HepG2 (cell line): Measurements from ENCODE around the gene FCER1G. TPM values are rescaled to one million over a fixed set of nuclear protein-coding genes. Genes with fewer than 3 reads are reported as not detected.

Experiments used
- ATAC-seq: fragments of 200-7000 bp; cut with Tn5 transposase; 3 replicates; pipeline ENCODE4 v1.9.1; 2020; ENCODE audit warnings: mild to moderate bottlenecking, moderate library complexity
- BruUV-seq: library from RNA; stranded (reverse); fragments of 400-500 nt; replicated peaks from 2 replicates; lab custom pipeline; 2021; lab: Mats Ljungman, UMichigan
- CTCF ChIA-PET: fragments of 300-600 bp; formaldehyde crosslinking; extraction: SDS; loops from one replicate; lab custom pipeline; 2021; ENCODE audit warnings: low total read pairs, inconsistent platforms, low intra/inter-chr PET ratio; lab: Yijun Ruan, JAX
- POLR2A ChIA-PET: fragments of 350-600 bp; sonication (Branson Sonifier 250); formaldehyde crosslinking; loops from one replicate; lab custom pipeline; 2020; ENCODE audit warnings: antibody characterized with exemption, inconsistent platforms; lab: Yijun Ruan, JAX
- DNase-seq: peaks from one replicate; pipeline ENCODE4 v3.0.0-alpha.2; 2015; ENCODE audit warnings: low spot score
- FAIRE-seq: peaks from 3 replicates; lab custom pipeline; 2011; peaks lifted over from hg19 to GRCh38; lab: Jason Lieb, UNC
- H2AFZ ChIP-seq: one replicate; pipeline ENCODE4 v1.6.1; 2011; ENCODE audit warnings: low read length, inconsistent platforms
- H3K27ac ChIP-seq: fragments of 300-600 bp; 3 replicates; pipeline ENCODE4 v1.8.0; 2011; ENCODE audit warnings: mixed run types, mild to moderate bottlenecking, mixed read lengths, low read length, inconsistent platforms; ENCODE audit not compliant: insufficient read depth; ENCODE audit errors: extremely low read length
- H3K27me3 ChIP-seq, 2 experiments: fragments of 200-600 bp in 1 of 2; 2 replicates in 1 of 2; 3 replicates in 1 of 2; pipeline versions ENCODE4 v1.6.0 to v1.8.0; 2011; ENCODE audit warnings: low read length in 2 of 2, mild to moderate bottlenecking in 2 of 2, moderate library complexity in 2 of 2, inconsistent platforms in 1 of 2; ENCODE audit not compliant: insufficient read depth in 2 of 2, control insufficient read depth in 1 of 2
- H3K36me3 ChIP-seq, 2 experiments: fragments of 200-600 bp in 1 of 2; replicated peaks in 1 of 2; 2 replicates in 1 of 2; 3 replicates in 1 of 2; pipeline versions ENCODE4 v1.5.1 to v1.8.0; 2011; ENCODE audit warnings: low read length in 2 of 2, inconsistent platforms in 1 of 2; ENCODE audit not compliant: insufficient read depth in 2 of 2, control insufficient read depth in 1 of 2
- H3K4me1 ChIP-seq: 2 replicates; pipeline ENCODE4 v1.5.1; 2012; ENCODE audit warnings: low read length, inconsistent platforms; ENCODE audit not compliant: insufficient read depth
- H3K4me2 ChIP-seq: 2 replicates; pipeline ENCODE4 v1.6.0; 2011; ENCODE audit warnings: low read depth, low read length, inconsistent platforms
- H3K4me3 ChIP-seq, 3 experiments: fragments of 200-600 bp in 1 of 3; sonication (generic), shearing (Covaris generic) in 1 of 3; replicated peaks in 1 of 3; 2 replicates each; pipeline ENCODE4 v1.5.1; 2011 to 2016; ENCODE audit warnings: low read length in 3 of 3, inconsistent platforms in 2 of 3, low read depth in 2 of 3, mild to moderate bottlenecking in 2 of 3, control low read depth in 1 of 3, mixed read lengths in 1 of 3; ENCODE audit not compliant: insufficient read depth in 1 of 3
- H3K79me2 ChIP-seq: one replicate; pipeline ENCODE4 v1.6.1; 2011; ENCODE audit warnings: low read length, inconsistent platforms; ENCODE audit not compliant: insufficient read depth
- H3K9ac ChIP-seq: 2 replicates; pipeline ENCODE4 v1.6.0; 2011; ENCODE audit warnings: mild to moderate bottlenecking, low read depth, low read length, inconsistent platforms; ENCODE audit not compliant: insufficient read depth
- H3K9me3 ChIP-seq: 2 replicates; pipeline ENCODE4 v1.5.1; 2012; ENCODE audit warnings: mild to moderate bottlenecking, low read length
- H4K20me1 ChIP-seq: 2 replicates; pipeline ENCODE4 v1.6.0; 2011; ENCODE audit warnings: inconsistent platforms, mild to moderate bottlenecking, low read length, moderate library complexity; ENCODE audit not compliant: insufficient read depth
- ARID2 ChIP-seq: sonication (generic); formaldehyde crosslinking; IDR thresholded peaks from 2 replicates; pipeline ENCODE4 v1.8.1; 2022; ENCODE audit warnings: mild to moderate bottlenecking, missing genetic modification reagents, borderline replicate concordance
- CREB1 ChIP-seq, 2 experiments: fragments of 450-650 bp in 1 of 2; IDR thresholded peaks; 2 replicates each; pipeline ENCODE4 v1.6.1; 2016 to 2017; ENCODE audit warnings: control low read depth in 1 of 2, mild to moderate bottlenecking in 1 of 2, missing compliant biosample characterization in 1 of 2, missing genetic modification characterization in 1 of 2
- ESRRA ChIP-seq: sonication (generic); formaldehyde crosslinking; IDR thresholded peaks from 2 replicates; pipeline ENCODE4 v1.5.1; 2020; ENCODE audit warnings: mild to moderate bottlenecking, low read depth, missing genetic modification reagents
- GFI1 ChIP-seq: sonication (generic); formaldehyde crosslinking; IDR thresholded peaks from 2 replicates; pipeline ENCODE4 v1.5.0; 2020; ENCODE audit warnings: missing genetic modification reagents, mild to moderate bottlenecking, borderline replicate concordance
- RCOR2 ChIP-seq: IDR thresholded peaks from 2 replicates; pipeline ENCODE4 v1.6.1; 2016; ENCODE audit warnings: missing biosample characterization, missing genetic modification reagents
- SMAD9 ChIP-seq: sonication (generic); formaldehyde crosslinking; IDR thresholded peaks from 2 replicates; pipeline ENCODE4 v1.5.1; 2020; ENCODE audit warnings: mild to moderate bottlenecking, missing genetic modification reagents
- ZNF260 ChIP-seq: sonication (generic); formaldehyde crosslinking; IDR thresholded peaks from 2 replicates; pipeline ENCODE4 v1.4.0; 2020; ENCODE audit warnings: missing genetic modification reagents, low read depth, mild to moderate bottlenecking, borderline replicate concordance
- ZNF546 ChIP-seq: sonication (generic); formaldehyde crosslinking; conservative IDR thresholded peaks from 2 replicates; pipeline ENCODE4 v1.8.1; 2023; ENCODE audit warnings: mild to moderate bottlenecking, missing genetic modification reagents
- ZNF737 ChIP-seq: sonication (generic); formaldehyde crosslinking; IDR thresholded peaks from 2 replicates; pipeline ENCODE4 v1.5.0; 2020; ENCODE audit warnings: missing genetic modification reagents, mild to moderate bottlenecking, borderline replicate concordance
- ZSCAN29 ChIP-seq: sonication (generic); formaldehyde crosslinking; conservative IDR thresholded peaks from 2 replicates; pipeline ENCODE4 v1.4.0; 2020; ENCODE audit warnings: mild to moderate bottlenecking, missing genetic modification reagents
- WGBS: methylation state at CpG from one replicate; pipeline ENCODE4 v1.1.6; 2017; ENCODE audit warnings: low lambda C conversion rate; 5-methylcytosine and 5-hydroxymethylcytosine counted together
- in situ Hi-C: cut with HindIII; loops from 2 replicates; pipeline ENCODE4 v1.10.0; 2017; ENCODE audit warnings: low pct_unique_long_range_greater_than_20kb; ENCODE audit not compliant: extremely low pct_ligation_motif_present
- intact Hi-C: fragments of 100-400 bp; cut with micrococcal nuclease; formaldehyde crosslinking; loops from one replicate; pipeline ENCODE4 v1.10.0; 2022; ENCODE audit not compliant: unreplicated experiment
- polyA plus RNA-seq, 8 experiments: library from polyadenylated mRNA; depleted of rRNA in 3 of 8; stranded (reverse) in 7 of 8; unstranded in 1 of 8; fragments of >200 nt; fragmentation: Illumina TruSeq in 4 of 8; extraction: Trizol in 4 of 8; gene quantifications; 2 replicates each; pipeline versions ENCODE4 v1.2.1 to v1.2.3, GENCODE V29; 2011 to 2016; ENCODE audit warnings: low read depth in 4 of 8, missing spikeins in 1 of 8, mixed read lengths in 1 of 8; ENCODE audit not compliant: insufficient read depth in 1 of 8
- total RNA-seq, 5 experiments: library from RNA; depleted of rRNA; stranded (reverse); fragments of >200 nt; fragmentation: Illumina TruSeq; extraction: Trizol; gene quantifications; 2 replicates each; pipeline ENCODE4 v1.2.3, GENCODE V29; 2016; ENCODE audit warnings: low read depth in 1 of 5
- TF ChIP-seq, protein P1 (sequence below): IDR thresholded peaks from 2 replicates; pipeline ENCODE4 v1.6.1; 2012; ENCODE audit warnings: low read length, improper control_type of control experiment
- TF ChIP-seq, protein P2 (sequence below): sonication (generic); formaldehyde crosslinking; IDR thresholded peaks from 2 replicates; pipeline ENCODE4 v1.8.0; 2022; ENCODE audit warnings: mild to moderate bottlenecking, missing genetic modification reagents
- TF ChIP-seq, protein P3 (sequence below): sonication (generic); formaldehyde crosslinking; IDR thresholded peaks from 2 replicates; pipeline ENCODE4 v1.4.0; 2020; ENCODE audit warnings: missing genetic modification reagents

The FCER1G gene
- total and polyA plus RNA-seq, 2 of the 13 experiments (the other 11 are each of a cell fraction or from before 2014, with no cell fraction given) = 1.3 to 6.4 TPM

DNA sequence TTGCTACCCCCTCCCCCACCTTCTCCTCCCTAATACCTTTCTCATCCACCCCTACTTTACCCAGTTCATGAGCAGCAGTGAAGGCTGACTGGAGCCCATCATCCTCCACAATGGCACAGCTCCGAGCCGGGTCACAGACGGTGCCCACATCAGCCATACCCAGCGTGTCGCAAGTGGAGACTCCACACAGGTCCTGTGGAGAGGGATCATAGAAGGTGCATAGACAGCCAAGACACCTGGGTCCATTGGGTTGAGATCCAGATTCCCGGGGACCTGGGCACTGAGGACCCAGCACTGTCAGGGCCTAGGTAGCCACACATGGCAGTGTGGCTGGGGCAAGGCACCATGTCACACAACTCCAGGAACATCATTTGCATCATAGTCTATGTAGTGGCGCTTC is 19.0 kb upstream of the FCER1G start:
- Histone ChIP-seq H3K4me2 (no peak overlapping the region), H3K9ac (no peak overlapping the region), H3K36me3 (no peaks in the 10 kb centered on the region; a peak in 1 of 5 replicates), H2AFZ (no peak overlapping the region), H3K27ac (no peak overlapping the region), H3K79me2 (no peaks in the 10 kb centered on the region), H3K9me3 (no peaks in the 10 kb centered on the region), H3K27me3 (no peaks in the 10 kb centered on the region), H3K4me3 (no peak overlapping the region), H4K20me1 (no peaks in the 10 kb centered on the region), H3K4me1 (peaks cover 63% of the 10 kb centered on the region)
- DNase-seq = no peak
- intact Hi-C loops (no loop called here), in situ Hi-C loops (loop anchor here (5.0 kb wide), 1 partner anchor 186 kb away; no protein-coding TSS in a partner anchor)
- ATAC-seq = no peak
- ChIA-PET POLR2A (interaction anchor here (3.5 kb wide), 1 partner anchor 28 kb away, joined by 44 read pairs; the partner anchor contains the start of genes APOA2 and TOMM40L), CTCF (no interaction called here)
- no TSS peak for BruUV-seq
- WGBS = 98% methylated on average over 5 of the region's 7 CpGs
- FAIRE-seq = no peak
- TF ChIP-seq CREB1 (IDR thresholded peaks at IDR 0.05) (no peak), CREB1 (CRISPR knock-in tag; IDR thresholded peaks at IDR 0.05) (no peak), ESRRA (CRISPR knock-in tag) (no peak), SMAD9 (CRISPR knock-in tag) (no peak), RCOR2 (CRISPR knock-in tag) (no peak), ZSCAN29 (CRISPR knock-in tag) (no peak), ZNF260 (CRISPR knock-in tag) (no peak), ZNF737 (no peak), ZNF546 (no peak), GFI1 (CRISPR knock-in tag) (no peak), ARID2 (CRISPR knock-in tag) (no peak)
- TF ChIP-seq, protein P1, sequence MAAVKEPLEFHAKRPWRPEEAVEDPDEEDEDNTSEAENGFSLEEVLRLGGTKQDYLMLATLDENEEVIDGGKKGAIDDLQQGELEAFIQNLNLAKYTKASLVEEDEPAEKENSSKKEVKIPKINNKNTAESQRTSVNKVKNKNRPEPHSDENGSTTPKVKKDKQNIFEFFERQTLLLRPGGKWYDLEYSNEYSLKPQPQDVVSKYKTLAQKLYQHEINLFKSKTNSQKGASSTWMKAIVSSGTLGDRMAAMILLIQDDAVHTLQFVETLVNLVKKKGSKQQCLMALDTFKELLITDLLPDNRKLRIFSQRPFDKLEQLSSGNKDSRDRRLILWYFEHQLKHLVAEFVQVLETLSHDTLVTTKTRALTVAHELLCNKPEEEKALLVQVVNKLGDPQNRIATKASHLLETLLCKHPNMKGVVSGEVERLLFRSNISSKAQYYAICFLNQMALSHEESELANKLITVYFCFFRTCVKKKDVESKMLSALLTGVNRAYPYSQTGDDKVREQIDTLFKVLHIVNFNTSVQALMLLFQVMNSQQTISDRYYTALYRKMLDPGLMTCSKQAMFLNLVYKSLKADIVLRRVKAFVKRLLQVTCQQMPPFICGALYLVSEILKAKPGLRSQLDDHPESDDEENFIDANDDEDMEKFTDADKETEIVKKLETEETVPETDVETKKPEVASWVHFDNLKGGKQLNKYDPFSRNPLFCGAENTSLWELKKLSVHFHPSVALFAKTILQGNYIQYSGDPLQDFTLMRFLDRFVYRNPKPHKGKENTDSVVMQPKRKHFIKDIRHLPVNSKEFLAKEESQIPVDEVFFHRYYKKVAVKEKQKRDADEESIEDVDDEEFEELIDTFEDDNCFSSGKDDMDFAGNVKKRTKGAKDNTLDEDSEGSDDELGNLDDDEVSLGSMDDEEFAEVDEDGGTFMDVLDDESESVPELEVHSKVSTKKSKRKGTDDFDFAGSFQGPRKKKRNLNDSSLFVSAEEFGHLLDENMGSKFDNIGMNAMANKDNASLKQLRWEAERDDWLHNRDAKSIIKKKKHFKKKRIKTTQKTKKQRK = no peak
- TF ChIP-seq, protein P2, sequence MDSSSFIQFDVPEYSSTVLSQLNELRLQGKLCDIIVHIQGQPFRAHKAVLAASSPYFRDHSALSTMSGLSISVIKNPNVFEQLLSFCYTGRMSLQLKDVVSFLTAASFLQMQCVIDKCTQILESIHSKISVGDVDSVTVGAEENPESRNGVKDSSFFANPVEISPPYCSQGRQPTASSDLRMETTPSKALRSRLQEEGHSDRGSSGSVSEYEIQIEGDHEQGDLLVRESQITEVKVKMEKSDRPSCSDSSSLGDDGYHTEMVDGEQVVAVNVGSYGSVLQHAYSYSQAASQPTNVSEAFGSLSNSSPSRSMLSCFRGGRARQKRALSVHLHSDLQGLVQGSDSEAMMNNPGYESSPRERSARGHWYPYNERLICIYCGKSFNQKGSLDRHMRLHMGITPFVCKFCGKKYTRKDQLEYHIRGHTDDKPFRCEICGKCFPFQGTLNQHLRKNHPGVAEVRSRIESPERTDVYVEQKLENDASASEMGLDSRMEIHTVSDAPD = no peak
- TF ChIP-seq, protein P3, sequence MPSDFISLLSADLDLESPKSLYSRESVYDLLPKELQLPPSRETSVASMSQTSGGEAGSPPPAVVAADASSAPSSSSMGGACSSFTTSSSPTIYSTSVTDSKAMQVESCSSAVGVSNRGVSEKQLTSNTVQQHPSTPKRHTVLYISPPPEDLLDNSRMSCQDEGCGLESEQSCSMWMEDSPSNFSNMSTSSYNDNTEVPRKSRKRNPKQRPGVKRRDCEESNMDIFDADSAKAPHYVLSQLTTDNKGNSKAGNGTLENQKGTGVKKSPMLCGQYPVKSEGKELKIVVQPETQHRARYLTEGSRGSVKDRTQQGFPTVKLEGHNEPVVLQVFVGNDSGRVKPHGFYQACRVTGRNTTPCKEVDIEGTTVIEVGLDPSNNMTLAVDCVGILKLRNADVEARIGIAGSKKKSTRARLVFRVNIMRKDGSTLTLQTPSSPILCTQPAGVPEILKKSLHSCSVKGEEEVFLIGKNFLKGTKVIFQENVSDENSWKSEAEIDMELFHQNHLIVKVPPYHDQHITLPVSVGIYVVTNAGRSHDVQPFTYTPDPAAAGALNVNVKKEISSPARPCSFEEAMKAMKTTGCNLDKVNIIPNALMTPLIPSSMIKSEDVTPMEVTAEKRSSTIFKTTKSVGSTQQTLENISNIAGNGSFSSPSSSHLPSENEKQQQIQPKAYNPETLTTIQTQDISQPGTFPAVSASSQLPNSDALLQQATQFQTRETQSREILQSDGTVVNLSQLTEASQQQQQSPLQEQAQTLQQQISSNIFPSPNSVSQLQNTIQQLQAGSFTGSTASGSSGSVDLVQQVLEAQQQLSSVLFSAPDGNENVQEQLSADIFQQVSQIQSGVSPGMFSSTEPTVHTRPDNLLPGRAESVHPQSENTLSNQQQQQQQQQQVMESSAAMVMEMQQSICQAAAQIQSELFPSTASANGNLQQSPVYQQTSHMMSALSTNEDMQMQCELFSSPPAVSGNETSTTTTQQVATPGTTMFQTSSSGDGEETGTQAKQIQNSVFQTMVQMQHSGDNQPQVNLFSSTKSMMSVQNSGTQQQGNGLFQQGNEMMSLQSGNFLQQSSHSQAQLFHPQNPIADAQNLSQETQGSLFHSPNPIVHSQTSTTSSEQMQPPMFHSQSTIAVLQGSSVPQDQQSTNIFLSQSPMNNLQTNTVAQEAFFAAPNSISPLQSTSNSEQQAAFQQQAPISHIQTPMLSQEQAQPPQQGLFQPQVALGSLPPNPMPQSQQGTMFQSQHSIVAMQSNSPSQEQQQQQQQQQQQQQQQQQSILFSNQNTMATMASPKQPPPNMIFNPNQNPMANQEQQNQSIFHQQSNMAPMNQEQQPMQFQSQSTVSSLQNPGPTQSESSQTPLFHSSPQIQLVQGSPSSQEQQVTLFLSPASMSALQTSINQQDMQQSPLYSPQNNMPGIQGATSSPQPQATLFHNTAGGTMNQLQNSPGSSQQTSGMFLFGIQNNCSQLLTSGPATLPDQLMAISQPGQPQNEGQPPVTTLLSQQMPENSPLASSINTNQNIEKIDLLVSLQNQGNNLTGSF = no peak
